Measurements from ENCODE around the gene NDUFA5. TPM values are rescaled to one million over a fixed set of nuclear protein-coding genes. Genes with fewer than 3 reads are reported as not detected.
A peak's percentile ranks its signal among the peaks of the same experiment; 100 is the strongest.
"Not testable (repeated sequence)": the region's sequence is repeated elsewhere in the genome, so short reads cannot be mapped to it uniquely, and the experiment has no call there.

The NDUFA5 gene
- total RNA-seq, 2 experiments from 2014 or later = 58.9 to 60.7 TPM

- Mint-ChIP-seq H3K4me1 (ENCODE audit: low read depth) (peaks cover 19% of the 10 kb centered on the region), H3K27ac (no peak overlapping the region), H3K4me3 (no peak overlapping the region), H3K36me3 (ENCODE audit: low read depth) (peaks cover 25% of the 10 kb centered on the region), H3K9me3 (no peaks in the 10 kb centered on the region), H3K27me3 (ENCODE audit: low read depth) (no peaks in the 10 kb centered on the region)
- CTCF ChIA-PET = interaction anchor here (0.6 kb wide), 1 partner anchor 22 kb away, joined by 3 read pairs; no protein-coding TSS in a partner anchor
- intact Hi-C loops (cut with micrococcal nuclease) = no loop called here
- no peak for DNase-seq
These were observed 5.0 kb downstream of the NDUFA5 start for GRCh38 chr7:123552641-123553040.

DNA sequence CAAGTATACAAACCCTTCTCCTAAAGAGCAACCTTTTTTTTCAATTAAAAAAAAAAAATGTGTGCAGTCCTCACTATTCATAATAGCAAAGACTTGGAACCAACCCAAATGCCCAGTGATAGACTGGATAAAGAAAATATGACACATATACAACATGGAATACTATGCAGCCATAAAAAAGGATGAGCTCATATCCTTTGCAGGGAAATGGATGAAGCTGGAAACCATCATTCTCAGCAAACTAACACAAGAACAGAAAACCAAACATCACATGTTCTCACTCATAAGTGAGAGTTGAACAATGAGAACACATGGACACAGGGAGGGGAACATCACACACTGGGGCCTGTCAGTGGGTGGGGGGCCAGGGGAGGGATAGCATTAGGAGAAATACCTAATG is 5.5 kb downstream of the NDUFA5 start:
- H3K27ac Mint-ChIP-seq; DNase-seq; intact Hi-C loops (cut with micrococcal nuclease); CTCF ChIA-PET; H3K4me3 Mint-ChIP-seq; H3K9me3 Mint-ChIP-seq; H3K27me3 Mint-ChIP-seq (ENCODE audit: low read depth): not testable (repeated sequence)
- H3K4me1 Mint-ChIP-seq (ENCODE audit: low read depth) = peaks cover 23% of the 10 kb centered on the region
- H3K36me3 Mint-ChIP-seq (ENCODE audit: low read depth) = peaks cover 28% of the 10 kb centered on the region

DNA sequence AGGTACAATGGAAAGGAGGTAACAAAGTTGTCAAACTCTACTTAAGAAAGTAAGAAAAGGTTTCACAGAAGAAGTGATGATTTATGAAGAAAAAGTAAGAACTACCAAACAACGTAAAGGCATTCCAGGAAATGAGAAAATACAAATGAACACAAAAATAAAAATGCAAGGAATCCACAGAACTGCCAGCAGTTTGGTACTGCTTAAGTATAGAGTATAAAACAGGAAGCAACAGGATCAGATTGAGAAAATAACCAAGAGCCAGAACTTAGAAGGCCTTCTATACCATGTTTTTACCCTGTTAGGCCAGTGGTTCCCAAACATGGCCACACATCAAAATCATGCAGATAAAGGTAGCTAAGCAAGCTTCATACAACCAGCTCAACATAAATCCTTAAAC is 9.2 kb downstream of the NDUFA5 start:
- intact Hi-C loops (cut with micrococcal nuclease) = no loop called here
- no peaks in the 10 kb centered on the region for H3K27me3 Mint-ChIP-seq (ENCODE audit: low read depth)
- H3K27ac Mint-ChIP-seq = no peak overlapping the region
- peaks cover 27% of the 10 kb centered on the region for H3K4me1 Mint-ChIP-seq (ENCODE audit: low read depth)
- peaks cover 32% of the 10 kb centered on the region for H3K36me3 Mint-ChIP-seq (ENCODE audit: low read depth)
- no peak for DNase-seq
- CTCF ChIA-PET = interaction anchor here (1.2 kb wide), 1 partner anchor 54 kb away, joined by 3 read pairs; no protein-coding TSS in a partner anchor
- H3K9me3 Mint-ChIP-seq = no peaks in the 10 kb centered on the region
- H3K4me3 Mint-ChIP-seq = no peak overlapping the region

DNA sequence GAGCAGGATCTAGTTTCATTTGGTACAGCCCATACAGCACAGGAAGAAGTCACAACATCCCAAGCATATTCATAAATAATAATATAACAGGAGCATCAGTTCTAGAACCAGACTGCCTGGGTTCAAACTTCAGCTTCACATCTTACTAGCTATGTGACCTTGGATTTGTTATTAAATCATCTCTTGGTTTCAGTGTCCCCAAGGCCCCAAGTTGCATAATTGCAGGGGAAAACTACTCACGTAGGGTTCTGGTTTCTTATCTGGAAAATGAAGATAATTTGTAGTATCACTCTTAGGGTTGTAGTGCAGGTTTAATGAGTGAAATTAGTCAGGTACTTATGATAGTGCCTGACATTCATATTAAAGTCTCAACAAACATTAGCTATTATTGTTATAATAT is 17.7 kb downstream of the NDUFA5 start:
- intact Hi-C loops (cut with micrococcal nuclease) = no loop called here
- H3K27me3 Mint-ChIP-seq (ENCODE audit: low read depth) = no peaks in the 10 kb centered on the region
- H3K27ac Mint-ChIP-seq = no peak overlapping the region
- no peaks in the 10 kb centered on the region for H3K9me3 Mint-ChIP-seq
- no peak for DNase-seq
- CTCF ChIA-PET = interaction anchor here (0.6 to 1.6 kb wide), 5 partner anchors 10 to 279 kb away, joined by 3 to 5 read pairs (median 3); partner anchors contain the start of gene NDUFA5
- H3K4me3 Mint-ChIP-seq = no peak overlapping the region
- peaks cover 13% of the 10 kb centered on the region for H3K4me1 Mint-ChIP-seq (ENCODE audit: low read depth)
- H3K36me3 Mint-ChIP-seq (ENCODE audit: low read depth) = no peaks in the 10 kb centered on the region

- intact Hi-C loops (cut with micrococcal nuclease) = no loop called here
- Mint-ChIP-seq H3K4me3 (no peak overlapping the region), H3K27me3 (ENCODE audit: low read depth) (peaks cover 4% of the 10 kb centered on the region), H3K27ac (no peak overlapping the region), H3K4me1 (ENCODE audit: low read depth) (peaks cover 18% of the 10 kb centered on the region), H3K36me3 (ENCODE audit: low read depth) (no peaks in the 10 kb centered on the region), H3K9me3 (no peaks in the 10 kb centered on the region)
- DNase-seq = no peak
- CTCF ChIA-PET = interaction anchor here (1.2 to 1.6 kb wide), 3 partner anchors 11 to 44 kb away, joined by 4 to 5 read pairs (median 5); no protein-coding TSS in a partner anchor
These were observed 18.7 kb downstream of the NDUFA5 start for GRCh38 chr7:123538897-123539296.

DNA sequence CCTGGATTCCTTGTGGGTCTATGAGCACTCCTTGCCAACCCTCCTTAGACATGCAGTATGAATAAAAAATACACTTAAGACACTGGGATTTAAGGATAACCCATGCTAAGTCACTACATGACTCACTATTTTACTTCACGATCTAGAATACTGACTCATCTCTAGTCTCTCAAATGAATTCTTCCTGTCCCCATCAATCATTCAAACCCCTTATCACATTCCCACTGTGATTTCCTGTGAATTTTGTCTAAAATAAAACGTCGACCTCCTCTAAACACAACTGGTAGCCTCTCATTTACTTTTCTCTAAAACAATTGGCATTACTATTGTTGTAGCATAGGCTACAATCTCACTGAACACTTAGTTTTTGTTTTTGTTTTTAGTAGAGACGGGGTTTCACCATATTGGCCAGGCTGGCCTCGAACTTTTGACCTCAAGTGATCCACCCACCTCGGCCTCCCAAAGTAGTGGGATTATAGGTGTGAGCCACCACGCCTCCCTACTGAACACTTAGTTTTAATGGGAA is 19.4 kb downstream of the NDUFA5 start:
- Mint-ChIP-seq H3K27me3 (ENCODE audit: low read depth) (peaks cover 9% of the 10 kb centered on the region), H3K4me3 (no peak overlapping the region), H3K9me3 (no peaks in the 10 kb centered on the region), H3K27ac (no peak overlapping the region), H3K4me1 (ENCODE audit: low read depth) (peaks cover 23% of the 10 kb centered on the region), H3K36me3 (ENCODE audit: low read depth) (no peaks in the 10 kb centered on the region)
- DNase-seq = no peak
- intact Hi-C loops (cut with micrococcal nuclease) = no loop called here
- CTCF ChIA-PET = interaction anchor here (1.2 to 1.5 kb wide), 2 partner anchors 10 to 43 kb away, joined by 4 to 5 read pairs; no protein-coding TSS in a partner anchor

DNA sequence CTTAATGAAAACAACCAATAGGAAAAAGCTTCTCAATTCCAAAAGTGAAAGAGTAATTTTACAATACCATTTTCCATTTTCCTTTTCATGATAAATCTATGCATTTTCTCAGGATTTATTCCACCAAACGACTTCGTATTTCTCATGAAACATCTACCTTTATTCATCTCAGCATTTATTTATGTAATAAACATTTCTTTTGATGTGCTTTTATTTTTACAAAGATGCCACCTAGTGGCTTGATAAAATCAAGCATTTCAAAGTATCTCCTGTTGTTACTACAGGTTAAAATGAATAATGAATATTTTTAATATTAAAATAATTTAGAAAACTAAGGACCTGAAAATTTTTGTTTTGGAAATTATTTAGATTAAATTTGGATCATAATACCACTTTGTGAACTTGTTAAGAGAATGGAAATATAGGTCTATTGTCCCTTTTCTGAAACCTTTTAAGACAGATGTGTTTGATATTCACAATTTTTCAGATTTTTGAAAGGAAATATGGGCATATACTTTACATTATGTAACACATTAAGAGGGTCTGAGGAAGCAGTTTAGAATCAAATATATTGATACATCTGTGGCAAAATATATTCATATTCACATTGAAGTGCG is 20.5 kb downstream of the NDUFA5 start:
- no peaks in the 10 kb centered on the region for H3K36me3 Mint-ChIP-seq (ENCODE audit: low read depth)
- H3K27ac Mint-ChIP-seq = no peak overlapping the region
- CTCF ChIA-PET = no interaction called here

GRCh38 chr7:123535517-123535916 is 22.1 kb downstream of the NDUFA5 start:
- CTCF ChIA-PET = interaction anchor here (0.7 kb wide), 1 partner anchor 41 kb away, joined by 3 read pairs; no protein-coding TSS in a partner anchor
- no peak overlapping the region for H3K27ac Mint-ChIP-seq
- peaks cover 18% of the 10 kb centered on the region for H3K27me3 Mint-ChIP-seq (ENCODE audit: low read depth)
- H3K36me3 Mint-ChIP-seq (ENCODE audit: low read depth) = no peaks in the 10 kb centered on the region
- intact Hi-C loops (cut with micrococcal nuclease) = loop anchor here (1.0 kb wide), 1 partner anchor 289 kb away; no protein-coding TSS in a partner anchor
- no peak for DNase-seq
- H3K4me3 Mint-ChIP-seq = no peak overlapping the region
- peaks cover 28% of the 10 kb centered on the region for H3K4me1 Mint-ChIP-seq (ENCODE audit: low read depth)
- H3K9me3 Mint-ChIP-seq = no peaks in the 10 kb centered on the region

More for the DNA sequence above, 20.5 kb downstream of the NDUFA5 start:
- H3K4me3 Mint-ChIP-seq = no peak overlapping the region
- H3K9me3 Mint-ChIP-seq = no peaks in the 10 kb centered on the region
- H3K4me1 Mint-ChIP-seq (ENCODE audit: low read depth) = peaks cover 28% of the 10 kb centered on the region
- intact Hi-C loops (cut with micrococcal nuclease) = loop anchor here (1.0 kb wide), 1 partner anchor 43 kb away; no protein-coding TSS in a partner anchor
- DNase-seq = no peak
- peaks cover 15% of the 10 kb centered on the region for H3K27me3 Mint-ChIP-seq (ENCODE audit: low read depth)

DNA sequence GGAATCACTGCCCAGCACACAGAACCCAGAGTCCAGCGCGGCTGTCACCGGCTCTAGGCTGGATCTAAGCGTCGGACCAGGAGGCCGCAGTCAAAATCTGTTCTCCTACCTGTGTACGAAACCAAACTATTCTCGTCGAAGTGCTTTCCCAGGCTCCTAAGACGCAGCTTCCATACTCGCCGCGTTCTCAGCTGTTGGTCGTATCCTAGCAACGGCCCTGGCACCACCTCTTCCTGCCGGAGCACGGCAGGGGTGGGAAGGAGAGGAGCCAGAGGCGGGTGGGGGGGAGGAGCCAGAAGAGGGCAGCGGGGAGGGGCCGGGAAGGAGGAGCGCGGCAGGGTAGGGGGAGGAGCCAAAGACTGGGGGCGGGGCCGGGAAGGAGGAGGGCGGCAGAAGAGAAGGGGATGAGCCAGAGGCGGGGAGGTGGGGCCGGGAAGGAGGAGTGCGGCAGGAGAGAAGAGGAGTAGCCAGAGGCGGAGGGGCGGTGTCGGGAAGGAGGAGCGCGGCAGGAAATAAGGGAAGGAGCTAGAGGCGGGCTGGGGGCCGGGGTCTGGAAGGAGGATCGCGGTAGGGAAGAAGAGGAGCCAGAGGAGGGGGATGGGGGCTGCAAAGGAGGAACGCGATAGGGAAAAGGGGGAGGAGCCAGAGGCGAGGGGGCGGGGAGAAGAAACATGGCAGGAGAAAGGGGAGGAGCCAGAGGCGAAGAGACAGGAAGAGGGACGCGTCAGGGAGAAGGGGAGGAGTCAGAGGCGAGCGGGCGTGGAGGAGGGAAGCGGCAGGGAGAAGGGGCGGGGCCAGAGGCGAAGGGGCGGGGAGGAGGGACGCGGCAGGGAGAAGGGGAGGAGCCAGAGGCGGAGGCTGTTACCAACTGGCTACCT is 23.0 kb downstream of the NDUFA5 start, which contains the start of gene IQUB:
Gene IQUB (minus strand): TSS at position 213 of the 878 bp plus-strand sequence. CDS start 22,255 bp downstream, outside the sequence.
- intact Hi-C loops (cut with micrococcal nuclease) = loop anchor here (1.0 kb wide), 3 partner anchors 23 to 290 kb away; partner anchors contain the start of genes NDUFA5 and WASL
- H3K9me3 Mint-ChIP-seq = no peaks in the 10 kb centered on the region
- peaks cover 27% of the 10 kb centered on the region for H3K4me1 Mint-ChIP-seq (ENCODE audit: low read depth)
- H3K27me3 Mint-ChIP-seq (ENCODE audit: low read depth) = peaks cover 18% of the 10 kb centered on the region
- CTCF ChIA-PET = interaction anchor here (0.7 to 1.3 kb wide), 2 partner anchors 40 to 167 kb away, joined by 3 read pairs; no protein-coding TSS in a partner anchor
- H3K27ac Mint-ChIP-seq = peak within 1 kb of the TSS; percentile 82
- peak; percentile 99 for DNase-seq
- no peaks in the 10 kb centered on the region for H3K36me3 Mint-ChIP-seq (ENCODE audit: low read depth)
- H3K4me3 Mint-ChIP-seq = peak within 1 kb of the TSS; percentile 92

- peak overlapping the region; percentile 92 for H3K4me3 Mint-ChIP-seq
- no peaks in the 10 kb centered on the region for H3K9me3 Mint-ChIP-seq
These were observed 23.7 kb downstream of the NDUFA5 start for GRCh38 chr7:123533929-123534382.

GRCh38 chr7:123533553-123533917 is 24.1 kb downstream of the NDUFA5 start:
- H3K4me3 Mint-ChIP-seq = peak overlapping the region; percentile 92
- CTCF ChIA-PET = interaction anchor here (1.3 kb wide), 1 partner anchor 168 kb away, joined by 3 read pairs; no protein-coding TSS in a partner anchor
- peaks cover 18% of the 10 kb centered on the region for H3K27me3 Mint-ChIP-seq (ENCODE audit: low read depth)
- no peaks in the 10 kb centered on the region for H3K9me3 Mint-ChIP-seq
- H3K27ac Mint-ChIP-seq = no peak overlapping the region
- H3K4me1 Mint-ChIP-seq (ENCODE audit: low read depth) = peaks cover 27% of the 10 kb centered on the region
- DNase-seq = no peak
- no peaks in the 10 kb centered on the region for H3K36me3 Mint-ChIP-seq (ENCODE audit: low read depth)
- intact Hi-C loops (cut with micrococcal nuclease) = no loop called here

More at GRCh38 chr7:123533929-123534382, 23.7 kb downstream of the NDUFA5 start:
- peaks cover 27% of the 10 kb centered on the region for H3K4me1 Mint-ChIP-seq (ENCODE audit: low read depth)
- intact Hi-C loops (cut with micrococcal nuclease) = loop anchor here (1.0 kb wide), 2 partner anchors 23 to 215 kb away; partner anchors contain the start of genes NDUFA5 and WASL
- CTCF ChIA-PET = interaction anchor here (1.3 kb wide), 1 partner anchor 167 kb away, joined by 3 read pairs; no protein-coding TSS in a partner anchor
- H3K36me3 Mint-ChIP-seq (ENCODE audit: low read depth) = no peaks in the 10 kb centered on the region
- DNase-seq = peak; percentile 20
- no peak overlapping the region for H3K27ac Mint-ChIP-seq
- peaks cover 18% of the 10 kb centered on the region for H3K27me3 Mint-ChIP-seq (ENCODE audit: low read depth)

All from activated naive CD4-positive, alpha-beta T cell treated with anti-CD3 and anti-CD28 coated beads for 36 hours (primary cell).